A673 (cell line): ENCODE results near the gene CBX2. TPM values are rescaled to one million over a fixed set of nuclear protein-coding genes. Genes with fewer than 3 reads are reported as not detected.

Source experiments
- BruUV-seq: library from RNA; stranded (reverse); fragments of 400-500 nt; replicated peaks from 2 replicates; lab custom pipeline; 2021; lab: Mats Ljungman, UMichigan
- CTCF ChIA-PET: fragments of 300-600 bp; sonication (Branson Sonifier 250); formaldehyde crosslinking; loops from one replicate; lab custom pipeline; 2022; ENCODE audit warnings: antibody characterized with exemption; lab: Charles Lee
- POLR2A ChIA-PET: fragments of 300-600 bp; sonication (Branson Sonifier 250); formaldehyde crosslinking; loops from one replicate; lab custom pipeline; 2022; ENCODE audit warnings: antibody characterized with exemption; ENCODE audit not compliant: low non-redundant PET; lab: Charles Lee
- DNase-seq: peaks from one replicate; pipeline ENCODE4 v3.0.0-alpha.2; 2015; ENCODE audit warnings: low spot score
- H3K27ac ChIP-seq: fragments of 200-600 bp; sonication (generic); 2 replicates; pipeline ENCODE4 v1.5.1; 2016; ENCODE audit warnings: mixed run types, low read depth, mild to moderate bottlenecking, mixed read lengths, antibody characterized with exemption, low read length; ENCODE audit not compliant: poor library complexity, severe bottlenecking
- H3K27me3 ChIP-seq: fragments of 200-600 bp; sonication (generic); replicated peaks from 2 replicates; pipeline ENCODE4 v1.6.1; 2017; ENCODE audit warnings: mixed run types, low read depth, mild to moderate bottlenecking, mixed read lengths, antibody characterized with exemption, low read length; ENCODE audit not compliant: insufficient read depth, poor library complexity
- H3K36me3 ChIP-seq: fragments of 200-600 bp; sonication (generic); 2 replicates; pipeline ENCODE4 v1.6.1; 2016; ENCODE audit warnings: mixed run types, mild to moderate bottlenecking, mixed read lengths, antibody characterized with exemption, low read length; ENCODE audit not compliant: insufficient read depth, poor library complexity, severe bottlenecking
- H3K4me1 ChIP-seq: fragments of 200-600 bp; sonication (generic); 2 replicates; pipeline ENCODE4 v1.6.1; 2017; ENCODE audit warnings: mixed run types, mild to moderate bottlenecking, mixed read lengths, antibody characterized with exemption, low read length; ENCODE audit not compliant: insufficient read depth, poor library complexity, severe bottlenecking
- H3K4me3 ChIP-seq: fragments of 200-600 bp; sonication (generic); 2 replicates; pipeline ENCODE4 v1.5.1; 2016; ENCODE audit warnings: low read depth, mixed run types, mild to moderate bottlenecking, mixed read lengths, low read length; ENCODE audit not compliant: poor library complexity, severe bottlenecking
- H3K9me3 ChIP-seq: fragments of 200-600 bp; sonication (generic); 2 replicates; pipeline ENCODE4 v1.6.1; 2016; ENCODE audit warnings: mixed run types, low read depth, mild to moderate bottlenecking, mixed read lengths, antibody characterized with exemption, low read length; ENCODE audit not compliant: poor library complexity, severe bottlenecking
- EZH2 ChIP-seq: fragments of 200-600 bp; sonication (generic); IDR thresholded peaks from 2 replicates; pipeline ENCODE4 v1.6.1; 2017; ENCODE audit warnings: borderline replicate concordance, low read depth, mild to moderate bottlenecking, mixed read lengths, antibody characterized with exemption, low read length; ENCODE audit not compliant: poor library complexity, severe bottlenecking
- intact Hi-C: fragments of 100-400 bp; cut with micrococcal nuclease; formaldehyde crosslinking; loops from one replicate; pipeline ENCODE4 v1.10.0; 2022; ENCODE audit not compliant: unreplicated experiment
- total RNA-seq: library from RNA; stranded (reverse); gene quantifications from 2 replicates; pipeline ENCODE4 v1.2.3, GENCODE V29; 2021
- TF ChIP-seq, protein P1 (sequence below): fragments of 300-800, 200-600 bp; sonication (generic); conservative IDR thresholded peaks from 2 replicates; pipeline ENCODE4 v1.5.1; 2017; ENCODE audit warnings: low read depth, mild to moderate bottlenecking, antibody characterized with exemption, low read length, moderate library complexity, mixed read lengths

CBX2 gene
- total RNA-seq, 1 experiment from 2014 or later = 59.5 TPM

DNA sequence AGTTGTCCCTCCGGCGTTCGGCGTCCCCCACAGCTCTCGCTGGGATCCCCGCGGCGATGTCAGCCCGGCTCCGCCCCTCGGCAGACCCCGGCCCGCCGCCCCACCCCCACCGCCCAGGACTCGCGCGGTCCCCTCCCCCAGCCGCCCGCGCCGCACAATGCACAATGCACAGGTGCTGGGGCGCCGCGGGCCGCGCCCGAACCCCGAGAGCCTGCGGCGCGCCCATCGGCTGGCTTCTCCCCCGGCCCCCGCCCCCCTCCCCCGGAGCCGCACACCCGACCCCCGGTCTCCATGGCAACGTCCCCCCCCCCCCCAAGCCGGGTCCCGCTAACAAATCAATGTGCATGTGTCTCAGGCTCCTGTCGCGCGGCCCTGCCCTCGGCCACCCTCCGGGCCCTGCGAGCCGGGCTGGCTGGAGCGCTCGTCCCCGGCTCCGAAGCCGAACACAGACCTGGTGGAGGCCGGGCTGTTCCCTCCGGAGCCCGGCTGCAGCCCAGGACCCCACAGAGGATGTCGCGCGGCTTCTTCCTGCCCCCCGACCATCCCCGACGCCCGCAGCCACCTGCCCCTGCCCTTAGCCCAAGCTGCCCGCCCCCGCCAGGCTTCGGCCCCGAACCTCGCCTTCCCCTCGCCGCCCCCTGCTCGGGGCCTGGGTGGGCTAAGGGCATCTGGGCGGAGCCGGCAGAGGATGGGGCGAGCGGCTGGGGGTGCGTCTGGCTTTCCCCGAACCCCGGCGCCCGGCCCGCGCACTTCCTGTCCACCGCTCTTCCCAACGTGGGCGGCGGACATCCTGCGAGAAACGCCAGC, 19.7 kb downstream of the CBX2 start:
- BruUV-seq = no TSS peak
- peak; percentile 58 for DNase-seq
- Histone ChIP-seq H3K27me3 (no peaks in the 10 kb centered on the region), H3K27ac (peak overlapping the region; percentile 94), H3K9me3 (no peaks in the 10 kb centered on the region), H3K4me3 (peak overlapping the region; percentile 88), H3K36me3 (peaks cover 15% of the 10 kb centered on the region), H3K4me1 (peaks cover 54% of the 10 kb centered on the region)
- ChIA-PET POLR2A (interaction anchor here (0.6 kb wide), 1 partner anchor 43 kb away, joined by 3 read pairs; no protein-coding TSS in a partner anchor), CTCF (interaction anchor here (0.6 to 1.0 kb wide), 6 partner anchors 13 to 91 kb away, joined by 3 to 7 read pairs (median 5); no protein-coding TSS in a partner anchor)
- intact Hi-C loops = no loop called here
- no peak for TF ChIP-seq EZH2

DNA sequence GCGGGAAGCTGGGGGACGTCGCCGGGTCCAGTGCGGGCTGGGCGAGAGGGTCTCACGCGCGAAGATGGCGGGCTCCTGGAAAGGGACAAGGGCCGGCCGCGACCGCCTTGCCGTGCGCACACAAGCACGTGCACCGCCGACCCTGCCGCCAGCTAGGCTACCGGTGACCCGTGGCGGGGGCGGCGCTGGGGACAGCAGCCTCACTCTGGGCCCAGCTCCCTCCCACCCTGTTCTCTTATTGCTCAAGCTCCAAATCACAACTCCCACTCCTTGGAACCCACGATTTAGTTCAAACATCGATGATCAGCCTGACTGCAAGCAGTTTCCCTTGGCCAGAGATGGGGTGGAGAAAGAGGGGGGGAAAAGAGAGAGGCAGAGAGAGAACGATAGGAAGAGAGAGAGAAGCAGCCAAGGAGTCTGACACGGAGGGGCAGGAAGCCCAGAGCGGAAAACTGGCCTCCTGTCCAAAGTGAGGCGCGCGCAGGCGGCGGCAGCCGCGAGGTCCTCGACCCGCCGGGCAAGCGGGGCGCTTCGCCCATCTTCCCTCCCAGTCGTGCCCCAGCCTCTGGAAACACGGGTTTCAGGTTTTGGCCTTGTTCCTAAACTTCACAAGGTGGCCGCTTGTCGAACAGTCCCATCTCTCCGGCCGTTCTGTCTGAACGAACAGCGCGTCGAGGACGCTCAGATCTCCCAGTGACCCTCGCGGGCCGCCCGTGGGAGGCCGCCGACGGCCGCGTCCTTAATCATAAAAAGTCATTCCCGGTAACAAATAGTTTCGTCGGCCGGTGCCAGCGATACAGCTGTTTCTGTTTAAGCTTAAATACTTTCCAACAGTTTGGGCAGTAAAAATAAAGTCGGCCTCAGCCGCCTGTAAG, 20.6 kb downstream of the CBX2 start:
- peaks cover 15% of the 10 kb centered on the region for H3K36me3 ChIP-seq
- no peaks in the 10 kb centered on the region for H3K9me3 ChIP-seq
- ChIA-PET POLR2A (no interaction called here), CTCF (interaction anchor here (1.0 kb wide), 1 partner anchor 38 kb away, joined by 3 read pairs; no protein-coding TSS in a partner anchor)
- intact Hi-C loops = no loop called here
- BruUV-seq = no TSS peak
- peak overlapping the region; percentile 88 for H3K4me3 ChIP-seq
- peak overlapping the region; percentile 64 for H3K27ac ChIP-seq
- no peaks in the 10 kb centered on the region for H3K27me3 ChIP-seq
- DNase-seq = peak; percentile 36
- peaks cover 54% of the 10 kb centered on the region for H3K4me1 ChIP-seq
- TF ChIP-seq, protein P1, sequence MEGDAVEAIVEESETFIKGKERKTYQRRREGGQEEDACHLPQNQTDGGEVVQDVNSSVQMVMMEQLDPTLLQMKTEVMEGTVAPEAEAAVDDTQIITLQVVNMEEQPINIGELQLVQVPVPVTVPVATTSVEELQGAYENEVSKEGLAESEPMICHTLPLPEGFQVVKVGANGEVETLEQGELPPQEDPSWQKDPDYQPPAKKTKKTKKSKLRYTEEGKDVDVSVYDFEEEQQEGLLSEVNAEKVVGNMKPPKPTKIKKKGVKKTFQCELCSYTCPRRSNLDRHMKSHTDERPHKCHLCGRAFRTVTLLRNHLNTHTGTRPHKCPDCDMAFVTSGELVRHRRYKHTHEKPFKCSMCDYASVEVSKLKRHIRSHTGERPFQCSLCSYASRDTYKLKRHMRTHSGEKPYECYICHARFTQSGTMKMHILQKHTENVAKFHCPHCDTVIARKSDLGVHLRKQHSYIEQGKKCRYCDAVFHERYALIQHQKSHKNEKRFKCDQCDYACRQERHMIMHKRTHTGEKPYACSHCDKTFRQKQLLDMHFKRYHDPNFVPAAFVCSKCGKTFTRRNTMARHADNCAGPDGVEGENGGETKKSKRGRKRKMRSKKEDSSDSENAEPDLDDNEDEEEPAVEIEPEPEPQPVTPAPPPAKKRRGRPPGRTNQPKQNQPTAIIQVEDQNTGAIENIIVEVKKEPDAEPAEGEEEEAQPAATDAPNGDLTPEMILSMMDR = no peak
- TF ChIP-seq EZH2 = no peak

- Histone ChIP-seq H3K9me3 (no peaks in the 10 kb centered on the region), H3K4me3 (no peak overlapping the region), H3K36me3 (peaks cover 15% of the 10 kb centered on the region), H3K27me3 (no peaks in the 10 kb centered on the region), H3K4me1 (peaks cover 54% of the 10 kb centered on the region), H3K27ac (no peak overlapping the region)
- no peak for TF ChIP-seq EZH2
- TF ChIP-seq, protein P1 = no peak
- intact Hi-C loops = no loop called here
- POLR2A ChIA-PET = interaction anchor here (0.8 kb wide), 1 partner anchor 40 kb away, joined by 3 read pairs; the partner anchor contains the start of gene CBX4
- no peak for DNase-seq
- CTCF ChIA-PET = interaction anchor here (0.6 to 1.0 kb wide), 2 partner anchors 37 to 176 kb away, joined by 3 to 9 read pairs; no protein-coding TSS in a partner anchor
- BruUV-seq = no TSS peak
Observed at GRCh38 chr17:79799174-79799537, 21.2 kb downstream of the CBX2 start.
